ENCODE data around the gene MTNR1B.

DNA sequence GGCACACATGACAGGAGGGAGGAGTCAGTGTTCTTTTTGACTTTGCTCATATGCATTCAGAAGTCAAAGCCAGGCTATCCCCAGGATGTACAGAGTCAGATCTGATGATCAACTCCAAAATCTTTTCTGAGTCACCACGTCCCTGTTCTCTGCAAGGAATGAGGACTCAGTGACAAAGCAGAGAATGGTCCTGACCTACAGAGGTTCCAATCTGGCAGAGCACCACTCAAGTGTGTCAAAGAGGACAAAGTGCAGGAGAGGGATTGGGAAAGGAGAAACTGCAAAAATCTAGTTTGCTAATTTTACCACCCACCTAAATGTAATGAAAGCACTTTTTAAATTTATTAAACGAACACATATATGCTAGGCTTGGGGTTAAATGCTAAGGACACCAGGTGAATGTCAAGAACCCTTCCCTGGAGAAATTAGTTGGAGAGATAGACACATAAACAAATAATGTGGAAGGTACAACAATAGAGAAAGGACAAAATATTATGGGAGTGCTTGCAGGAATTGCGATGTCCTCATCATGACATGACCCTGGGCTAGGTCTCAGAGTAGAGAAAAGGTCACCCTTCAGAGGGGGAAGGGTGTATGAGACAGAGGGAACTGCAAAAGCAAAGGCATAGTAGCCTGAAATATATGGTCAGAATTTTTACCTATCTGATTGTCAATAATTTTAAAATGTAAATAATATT, 56.3 kb downstream of the MTNR1B start:
- TF ChIP-seq, protein P1, sequence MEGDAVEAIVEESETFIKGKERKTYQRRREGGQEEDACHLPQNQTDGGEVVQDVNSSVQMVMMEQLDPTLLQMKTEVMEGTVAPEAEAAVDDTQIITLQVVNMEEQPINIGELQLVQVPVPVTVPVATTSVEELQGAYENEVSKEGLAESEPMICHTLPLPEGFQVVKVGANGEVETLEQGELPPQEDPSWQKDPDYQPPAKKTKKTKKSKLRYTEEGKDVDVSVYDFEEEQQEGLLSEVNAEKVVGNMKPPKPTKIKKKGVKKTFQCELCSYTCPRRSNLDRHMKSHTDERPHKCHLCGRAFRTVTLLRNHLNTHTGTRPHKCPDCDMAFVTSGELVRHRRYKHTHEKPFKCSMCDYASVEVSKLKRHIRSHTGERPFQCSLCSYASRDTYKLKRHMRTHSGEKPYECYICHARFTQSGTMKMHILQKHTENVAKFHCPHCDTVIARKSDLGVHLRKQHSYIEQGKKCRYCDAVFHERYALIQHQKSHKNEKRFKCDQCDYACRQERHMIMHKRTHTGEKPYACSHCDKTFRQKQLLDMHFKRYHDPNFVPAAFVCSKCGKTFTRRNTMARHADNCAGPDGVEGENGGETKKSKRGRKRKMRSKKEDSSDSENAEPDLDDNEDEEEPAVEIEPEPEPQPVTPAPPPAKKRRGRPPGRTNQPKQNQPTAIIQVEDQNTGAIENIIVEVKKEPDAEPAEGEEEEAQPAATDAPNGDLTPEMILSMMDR (IDR thresholded peaks at IDR 0.05): no peak
- no peak for TF ChIP-seq EZH2 (IDR thresholded peaks at IDR 0.05; ENCODE audit: borderline replicate concordance, insufficient read depth, low read depth, low read length, poor library complexity, severe bottlenecking)

Measured in B cell (primary cell).